CD14-positive monocyte (primary cell): ENCODE measurements around the gene NDUFB2. TPM values are rescaled to one million over a fixed set of nuclear protein-coding genes. Genes with fewer than 3 reads are reported as not detected.

Experiments
- DNase-seq, 3 donors: peaks; one replicate each; pipeline ENCODE4 v3.0.0-alpha.2; 2011 to 2022
- H2AFZ ChIP-seq: 2 replicates; pipeline ENCODE4 v1.6.0; 2012; ENCODE audit warnings: mild to moderate bottlenecking, low read depth, low read length, inconsistent platforms; ENCODE audit not compliant: insufficient read depth, poor library complexity, severe bottlenecking
- H3K27ac ChIP-seq, 2 donors: 1 replicate in 1 of 2; 2 replicates in 1 of 2; pipeline ENCODE4 v1.5.1; 2012 to 2013; ENCODE audit warnings: low read length in 2 of 2, control low read depth in 1 of 2, inconsistent platforms in 1 of 2, low read depth in 1 of 2, mild to moderate bottlenecking in 1 of 2
- H3K27me3 ChIP-seq, 2 donors: one replicate each; pipeline versions ENCODE4 v1.6.0 to v1.6.1; 2011 to 2013; ENCODE audit warnings: low read length in 2 of 2; ENCODE audit not compliant: control insufficient read depth in 2 of 2, insufficient read depth in 2 of 2
- H3K36me3 ChIP-seq, 2 donors: replicated peaks in 1 of 2; 1 replicate in 1 of 2; 2 replicates in 1 of 2; pipeline versions ENCODE4 v1.5.1 to v1.6.1; 2012 to 2013; ENCODE audit warnings: low read length in 2 of 2, control low read depth in 1 of 2, inconsistent platforms in 1 of 2, mild to moderate bottlenecking in 1 of 2; ENCODE audit not compliant: insufficient read depth in 2 of 2, control insufficient read depth in 1 of 2
- H3K4me1 ChIP-seq, 2 donors: 1 replicate in 1 of 2; 2 replicates in 1 of 2; pipeline versions ENCODE4 v1.5.1 to v1.6.1; 2012 to 2013; ENCODE audit warnings: low read length in 2 of 2, control low read depth in 1 of 2, inconsistent platforms in 1 of 2, mild to moderate bottlenecking in 1 of 2, moderate library complexity in 1 of 2; ENCODE audit not compliant: insufficient read depth in 2 of 2, control insufficient read depth in 1 of 2
- H3K4me2 ChIP-seq: replicated peaks from 2 replicates; pipeline ENCODE3; 2012; ENCODE audit warnings: low read length, moderate library complexity, mild to moderate bottlenecking; ENCODE audit not compliant: poor library complexity, severe bottlenecking; ENCODE audit errors: extremely low read depth
- H3K4me3 ChIP-seq, 3 experiments: fragments of 200-600 bp in 1 of 3; sonication (generic) in 1 of 3; replicated peaks in 1 of 3; 1 replicate in 2 of 3; 2 replicates in 1 of 3; pipeline ENCODE4 v1.5.1; 2011 to 2013; ENCODE audit warnings: low read length in 3 of 3, mild to moderate bottlenecking in 3 of 3, control low read depth in 2 of 3, low read depth in 2 of 3, inconsistent platforms in 1 of 3, moderate library complexity in 1 of 3
- H3K79me2 ChIP-seq: 2 replicates; pipeline ENCODE4 v1.6.0; 2012; ENCODE audit warnings: mild to moderate bottlenecking, control low read depth, inconsistent platforms, low read length, moderate library complexity; ENCODE audit not compliant: insufficient read depth
- H3K9ac ChIP-seq: 2 replicates; pipeline ENCODE4 v1.6.0; 2017; ENCODE audit warnings: low read length, mild to moderate bottlenecking; ENCODE audit not compliant: insufficient read depth, poor library complexity, severe bottlenecking
- H3K9me3 ChIP-seq, 2 donors: replicated peaks in 1 of 2; 1 replicate in 1 of 2; 2 replicates in 1 of 2; pipeline versions ENCODE4 v1.5.1 to v1.6.1; 2012 to 2013; ENCODE audit warnings: low read length in 2 of 2, control low read depth in 1 of 2; ENCODE audit not compliant: control insufficient read depth in 1 of 2, insufficient read depth in 1 of 2
- H4K20me1 ChIP-seq: 2 replicates; pipeline ENCODE4 v1.6.0; 2012; ENCODE audit warnings: mild to moderate bottlenecking, low read length, control low read depth, moderate library complexity; ENCODE audit not compliant: insufficient read depth
- H3K27ac Mint-ChIP-seq, 7 donors: one replicate each; pipeline ENCODE4 v1.8.0; 2020; ENCODE audit warnings: mild to moderate bottlenecking in 7 of 7, mixed read lengths in 7 of 7, moderate library complexity in 6 of 7, inconsistent platforms in 2 of 7
- H3K27me3 Mint-ChIP-seq, 3 donors: one replicate each; pipeline ENCODE4 v1.8.0; 2021 to 2022; ENCODE audit warnings: low read depth in 3 of 3, mild to moderate bottlenecking in 3 of 3, mixed read lengths in 3 of 3, moderate library complexity in 3 of 3, inconsistent platforms in 1 of 3
- H3K36me3 Mint-ChIP-seq, 2 donors: one replicate each; pipeline ENCODE4 v1.8.0; 2020; ENCODE audit warnings: mixed read lengths in 2 of 2, inconsistent platforms in 1 of 2, mild to moderate bottlenecking in 1 of 2
- H3K4me1 Mint-ChIP-seq: one replicate; pipeline ENCODE4 v1.8.0; 2020; ENCODE audit warnings: mild to moderate bottlenecking, mixed read lengths
- H3K4me3 Mint-ChIP-seq, 2 donors: one replicate each; pipeline ENCODE4 v1.8.0; 2020; ENCODE audit warnings: mild to moderate bottlenecking in 2 of 2, mixed read lengths in 2 of 2, moderate library complexity in 1 of 2
- H3K9me3 Mint-ChIP-seq, 7 donors: one replicate each; pipeline ENCODE4 v1.8.0; 2020 to 2022; ENCODE audit warnings: mixed read lengths in 7 of 7, mild to moderate bottlenecking in 6 of 7, moderate library complexity in 6 of 7, inconsistent platforms in 2 of 7
- WGBS: methylation state at CpG from one replicate; pipeline ENCODE4 v1.1.5; 2013; ENCODE audit warnings: missing lambda C conversion rate; ENCODE audit not compliant: insufficient coverage; 5-methylcytosine and 5-hydroxymethylcytosine counted together
- intact Hi-C, 2 donors: fragments of 100-400 bp; cut with micrococcal nuclease; formaldehyde crosslinking; loops; one replicate each; pipeline versions ENCODE4 v1.15.0 to v1.15.1; 2023
- polyA plus RNA-seq, 3 donors: library from polyadenylated mRNA; depleted of rRNA in 1 of 3; unstranded in 2 of 3; stranded (reverse) in 1 of 3; fragments of 300-500 nt in 2 of 3; fragments of >200 nt in 1 of 3; fragmentation: Illumina TruSeq in 2 of 3; gene quantifications; 1 replicate in 2 of 3; 2 replicates in 1 of 3; pipeline ENCODE4 v1.2.3, GENCODE V29; 2012 to 2021
- TF ChIP-seq, protein P1 (sequence below): fragments of 200-600 bp; IDR thresholded peaks from one replicate; pipeline ENCODE4 v1.8.0; 2022; ENCODE audit warnings: antibody characterized with exemption, mild to moderate bottlenecking

Gene NDUFB2
- polyA plus RNA-seq, 3 donors: 250 to 516 (median 479) TPM

DNA sequence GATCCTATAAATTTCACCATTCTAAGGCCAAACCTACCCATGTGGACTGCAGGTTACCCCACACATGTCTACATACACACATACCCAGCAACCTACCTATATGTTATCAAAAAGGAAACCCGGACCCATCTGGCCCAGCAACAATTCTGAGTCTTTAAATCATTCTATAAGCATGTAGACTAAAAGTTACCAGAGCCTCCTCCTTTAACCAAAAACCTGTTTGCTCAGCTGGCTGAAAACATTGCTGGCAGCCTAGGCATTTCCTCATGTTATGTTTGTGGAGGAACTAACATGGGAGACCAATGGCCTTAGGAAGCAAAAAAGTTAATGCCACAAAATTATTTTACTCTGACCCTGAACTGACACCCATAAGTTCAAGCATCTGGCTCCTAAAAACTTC, 29.0 kb upstream of the NDUFB2 start:
- Mint-ChIP-seq H3K27ac (no peak overlapping the region), H3K36me3 (no peaks in the 10 kb centered on the region), H3K4me1 (peaks cover 6% of the 10 kb centered on the region), H3K4me3 (no peak overlapping the region), H3K27me3 (peaks cover 0 to 1% (median 0%) of the 10 kb centered on the region in 3 donors), H3K9me3 (peaks cover 0 to 4% (median 0%) of the 10 kb centered on the region in 7 donors)
- Histone ChIP-seq H3K27me3 (no peaks in the 10 kb centered on the region), H3K36me3 (no peaks in the 10 kb centered on the region), H2AFZ (no peak overlapping the region), H3K9ac (no peak overlapping the region), H3K9me3 (no peaks in the 10 kb centered on the region), H3K4me1 (peaks cover 5 to 8% of the 10 kb centered on the region in 2 donors), H3K4me3 (no peak overlapping the region), H4K20me1 (no peaks in the 10 kb centered on the region), H3K4me2 (no peak overlapping the region), H3K79me2 (no peaks in the 10 kb centered on the region), H3K27ac (no peak overlapping the region)
- TF ChIP-seq, protein P1, sequence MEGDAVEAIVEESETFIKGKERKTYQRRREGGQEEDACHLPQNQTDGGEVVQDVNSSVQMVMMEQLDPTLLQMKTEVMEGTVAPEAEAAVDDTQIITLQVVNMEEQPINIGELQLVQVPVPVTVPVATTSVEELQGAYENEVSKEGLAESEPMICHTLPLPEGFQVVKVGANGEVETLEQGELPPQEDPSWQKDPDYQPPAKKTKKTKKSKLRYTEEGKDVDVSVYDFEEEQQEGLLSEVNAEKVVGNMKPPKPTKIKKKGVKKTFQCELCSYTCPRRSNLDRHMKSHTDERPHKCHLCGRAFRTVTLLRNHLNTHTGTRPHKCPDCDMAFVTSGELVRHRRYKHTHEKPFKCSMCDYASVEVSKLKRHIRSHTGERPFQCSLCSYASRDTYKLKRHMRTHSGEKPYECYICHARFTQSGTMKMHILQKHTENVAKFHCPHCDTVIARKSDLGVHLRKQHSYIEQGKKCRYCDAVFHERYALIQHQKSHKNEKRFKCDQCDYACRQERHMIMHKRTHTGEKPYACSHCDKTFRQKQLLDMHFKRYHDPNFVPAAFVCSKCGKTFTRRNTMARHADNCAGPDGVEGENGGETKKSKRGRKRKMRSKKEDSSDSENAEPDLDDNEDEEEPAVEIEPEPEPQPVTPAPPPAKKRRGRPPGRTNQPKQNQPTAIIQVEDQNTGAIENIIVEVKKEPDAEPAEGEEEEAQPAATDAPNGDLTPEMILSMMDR: no peak
- DNase-seq: no peak
- intact Hi-C loops: no loop called here
- no CpG with 5 or more reads among the region's 1 CpG for WGBS

DNA sequence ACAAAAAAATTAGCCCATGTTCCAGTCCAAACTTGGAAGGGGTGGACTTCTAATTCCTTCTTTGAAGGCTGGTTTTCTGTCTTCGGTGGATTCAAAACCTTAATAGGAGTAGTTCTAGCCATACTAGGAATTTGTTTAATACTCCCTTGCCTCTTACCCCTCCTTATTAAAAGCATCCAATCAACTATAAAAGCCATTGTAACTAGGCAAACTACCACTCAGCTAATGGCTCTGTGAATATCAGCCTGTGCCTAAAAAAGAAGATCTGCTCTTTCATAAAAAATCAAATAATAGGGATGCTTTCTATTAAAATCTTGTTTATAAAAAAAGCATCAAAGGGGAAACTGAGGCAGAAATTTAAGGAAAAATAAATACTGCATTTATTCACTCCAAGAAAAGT, 27.9 kb upstream of the NDUFB2 start:
- peaks cover 8% of the 10 kb centered on the region for H3K4me1 Mint-ChIP-seq
- no peaks in the 10 kb centered on the region for H3K36me3 Mint-ChIP-seq
- TF ChIP-seq, protein P1: no peak
- H3K27ac Mint-ChIP-seq: no peak overlapping the region
- peaks cover 10 to 17% of the 10 kb centered on the region in 2 donors for H3K4me1 ChIP-seq
- no peaks in the 10 kb centered on the region for H4K20me1 ChIP-seq
- H3K27me3 ChIP-seq: no peaks in the 10 kb centered on the region
- H3K4me3 ChIP-seq: no peak overlapping the region
- peaks cover 0 to 4% (median 0%) of the 10 kb centered on the region in 7 donors for H3K9me3 Mint-ChIP-seq
- H3K4me2 ChIP-seq: no peak overlapping the region
- no peaks in the 10 kb centered on the region for H3K9me3 ChIP-seq
- no peak overlapping the region for H2AFZ ChIP-seq
- H3K27ac ChIP-seq: no peak overlapping the region
- intact Hi-C loops: no loop called here
- no peak for DNase-seq
- no peaks in the 10 kb centered on the region for H3K36me3 ChIP-seq
- H3K4me3 Mint-ChIP-seq: no peak overlapping the region
- no CpG with 5 or more reads among the region's 1 CpG for WGBS
- H3K9ac ChIP-seq: no peak overlapping the region
- H3K27me3 Mint-ChIP-seq: peaks cover 0 to 3% (median 0%) of the 10 kb centered on the region in 3 donors
- no peaks in the 10 kb centered on the region for H3K79me2 ChIP-seq
